Astrocyte of the cerebellum (primary cell): ENCODE data around the gene TCHP.

Source experiments
- DNase-seq: peaks from one replicate; pipeline ENCODE4 v3.0.0-alpha.2; 2011; ENCODE audit warnings: low read depth
- H3K4me3 ChIP-seq: 2 replicates; pipeline ENCODE4 v1.5.1; 2011; ENCODE audit warnings: mild to moderate bottlenecking, low read depth, low read length, moderate library complexity
- in situ Hi-C: cut with HindIII; loops from 2 replicates; pipeline ENCODE4 v1.10.0; 2017; ENCODE audit warnings: low sequenced_read_pairs
- TF ChIP-seq, protein P1 (sequence below): IDR thresholded peaks from 2 replicates; pipeline ENCODE4 v1.5.1; 2012; ENCODE audit warnings: low read length, low read depth, moderate library complexity, mild to moderate bottlenecking; ENCODE audit errors: missing control alignments

Gene TCHP

DNA sequence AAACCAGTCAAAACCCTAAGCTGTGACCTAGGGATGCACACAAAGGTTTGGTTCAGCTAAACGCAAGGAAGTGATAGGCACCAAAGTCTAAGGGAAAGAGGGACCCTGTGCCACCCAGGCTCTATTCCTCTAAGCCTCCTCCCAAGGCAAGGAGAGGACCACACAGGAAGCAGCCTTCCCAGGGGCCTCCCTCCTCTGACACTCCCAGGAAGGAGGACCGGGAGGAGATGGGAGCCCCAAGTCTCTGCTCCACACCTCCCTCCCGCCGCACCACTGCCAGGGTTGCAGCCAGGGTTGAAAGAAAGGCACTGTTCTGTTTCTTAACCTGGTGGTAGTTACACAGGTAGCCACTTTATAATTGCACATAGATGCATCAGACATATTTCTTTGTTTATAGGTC lies 21.9 kb downstream of the TCHP start:
- no peak for DNase-seq
- TF ChIP-seq, protein P1, sequence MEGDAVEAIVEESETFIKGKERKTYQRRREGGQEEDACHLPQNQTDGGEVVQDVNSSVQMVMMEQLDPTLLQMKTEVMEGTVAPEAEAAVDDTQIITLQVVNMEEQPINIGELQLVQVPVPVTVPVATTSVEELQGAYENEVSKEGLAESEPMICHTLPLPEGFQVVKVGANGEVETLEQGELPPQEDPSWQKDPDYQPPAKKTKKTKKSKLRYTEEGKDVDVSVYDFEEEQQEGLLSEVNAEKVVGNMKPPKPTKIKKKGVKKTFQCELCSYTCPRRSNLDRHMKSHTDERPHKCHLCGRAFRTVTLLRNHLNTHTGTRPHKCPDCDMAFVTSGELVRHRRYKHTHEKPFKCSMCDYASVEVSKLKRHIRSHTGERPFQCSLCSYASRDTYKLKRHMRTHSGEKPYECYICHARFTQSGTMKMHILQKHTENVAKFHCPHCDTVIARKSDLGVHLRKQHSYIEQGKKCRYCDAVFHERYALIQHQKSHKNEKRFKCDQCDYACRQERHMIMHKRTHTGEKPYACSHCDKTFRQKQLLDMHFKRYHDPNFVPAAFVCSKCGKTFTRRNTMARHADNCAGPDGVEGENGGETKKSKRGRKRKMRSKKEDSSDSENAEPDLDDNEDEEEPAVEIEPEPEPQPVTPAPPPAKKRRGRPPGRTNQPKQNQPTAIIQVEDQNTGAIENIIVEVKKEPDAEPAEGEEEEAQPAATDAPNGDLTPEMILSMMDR: no peak
- in situ Hi-C loops: no loop called here
- H3K4me3 ChIP-seq: no peak overlapping the region

DNA sequence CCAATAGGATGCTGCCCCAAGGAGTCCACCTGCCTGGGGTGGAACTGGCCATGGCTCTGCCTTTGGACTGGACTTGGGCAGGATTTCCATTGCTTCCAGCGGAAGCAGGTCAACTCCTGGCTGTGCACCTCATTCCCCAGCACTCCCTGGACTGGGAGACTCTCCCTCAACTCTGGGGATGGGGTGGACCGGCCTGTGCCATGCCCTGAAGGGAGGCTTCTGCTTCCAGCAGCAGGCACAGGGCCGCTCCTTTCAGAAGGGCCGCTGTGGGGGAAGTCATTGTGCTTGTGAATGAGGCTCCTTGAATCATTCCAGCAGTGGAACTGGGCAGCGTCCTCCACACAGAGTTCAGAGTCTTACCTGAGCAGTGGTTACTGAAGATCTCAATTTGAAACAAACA lies 23.0 kb downstream of the TCHP start:
- no peak overlapping the region for H3K4me3 ChIP-seq
- TF ChIP-seq, protein P1: no peak
- in situ Hi-C loops: no loop called here
- DNase-seq: no peak

DNA sequence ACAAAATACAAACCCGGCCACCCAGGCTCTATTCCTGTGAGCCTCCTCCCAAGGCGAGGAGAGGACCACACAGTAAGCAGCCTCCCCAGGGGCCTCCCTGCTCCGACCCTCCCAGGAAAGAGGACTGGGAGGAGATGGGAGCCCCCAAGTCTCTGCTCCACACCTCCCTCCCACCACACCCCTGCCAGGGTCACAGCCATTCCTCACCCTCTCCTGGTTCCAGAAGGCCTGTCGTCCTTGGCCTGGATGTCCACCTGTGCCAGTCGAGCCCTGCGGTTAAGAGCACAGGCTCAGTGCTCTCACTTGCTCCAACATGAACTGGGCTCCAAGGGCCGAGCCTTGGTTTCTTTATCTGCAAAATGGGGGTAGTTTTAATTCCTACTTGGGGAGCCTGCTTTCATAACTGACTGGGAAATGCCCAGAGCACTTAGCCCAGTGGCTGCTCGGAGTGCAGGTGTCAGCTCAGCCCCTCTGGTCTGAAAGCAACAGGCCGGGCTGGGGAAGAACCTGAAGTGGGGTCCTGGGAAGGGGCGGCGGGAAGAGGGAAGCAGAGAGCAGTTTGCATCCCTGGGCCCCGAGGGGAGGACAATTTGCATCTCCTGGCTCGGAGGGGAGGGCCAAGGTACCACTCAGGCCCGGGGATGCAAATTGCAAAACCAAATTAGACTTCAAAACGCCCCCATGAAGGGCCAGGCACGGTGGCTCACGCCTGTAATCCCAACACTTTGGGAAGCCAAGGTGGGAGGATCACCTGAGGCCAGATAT lies 23.6 kb downstream of the TCHP start:
- TF ChIP-seq, protein P1: no peak
- in situ Hi-C loops: no loop called here
- no peak overlapping the region for H3K4me3 ChIP-seq
- no peak for DNase-seq

DNA sequence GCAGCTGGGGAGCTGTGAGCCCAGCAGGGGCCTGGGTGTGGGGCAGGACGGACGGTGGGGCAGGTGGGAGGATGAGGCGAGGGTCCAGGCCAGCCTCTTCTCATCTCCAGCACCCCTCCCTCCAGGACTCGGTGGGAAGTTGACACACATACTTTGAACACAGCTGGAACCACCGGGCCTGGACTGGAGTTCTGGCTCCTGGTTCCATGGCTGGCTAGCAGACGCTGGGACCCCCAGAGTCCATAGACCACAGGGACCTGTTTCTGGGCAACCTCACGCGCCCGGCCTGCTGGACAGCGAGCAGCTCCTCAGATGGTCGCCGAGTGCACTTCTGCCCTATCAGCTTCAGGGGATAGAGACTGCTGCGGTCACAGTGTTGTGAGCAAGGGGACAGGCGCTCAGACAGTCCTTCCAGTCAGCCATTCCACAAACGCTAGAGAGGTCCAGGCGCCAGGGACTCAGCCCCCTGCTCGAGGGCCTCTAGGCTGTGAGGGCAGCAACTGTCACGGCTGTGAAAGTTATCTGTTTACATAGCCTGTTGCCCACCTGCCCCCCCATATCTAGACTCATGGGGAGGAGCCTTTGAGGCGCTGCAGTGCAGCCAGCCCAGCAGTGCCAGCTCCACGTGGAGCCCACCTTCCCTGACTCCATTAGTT lies 25.2 kb downstream of the TCHP start:
- H3K4me3 ChIP-seq: no peak overlapping the region
- no peak for DNase-seq
- TF ChIP-seq, protein P1: no peak
- in situ Hi-C loops: no loop called here

DNA sequence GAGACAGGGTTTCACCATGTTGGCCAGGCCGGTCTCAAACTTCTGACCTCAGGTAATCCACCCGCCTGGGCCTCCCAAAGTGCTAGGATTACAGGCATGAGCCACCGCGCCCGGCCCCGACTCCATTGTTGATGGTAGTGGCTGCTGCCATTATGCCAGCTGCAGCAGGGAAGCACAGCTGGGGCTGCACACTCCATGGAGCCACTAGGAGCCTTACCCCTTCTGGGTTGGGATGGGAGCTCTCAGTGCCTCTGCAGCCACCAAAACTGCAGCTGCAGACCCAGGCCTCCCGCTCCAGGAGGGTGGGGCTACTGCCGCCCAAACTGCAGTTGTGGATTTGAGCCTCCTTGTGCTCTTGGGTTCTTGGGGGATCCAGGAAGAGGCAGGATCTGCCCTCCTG lies 25.9 kb downstream of the TCHP start:
- TF ChIP-seq, protein P1: no peak
- in situ Hi-C loops: no loop called here
- DNase-seq: no peak
- no peak overlapping the region for H3K4me3 ChIP-seq

DNA sequence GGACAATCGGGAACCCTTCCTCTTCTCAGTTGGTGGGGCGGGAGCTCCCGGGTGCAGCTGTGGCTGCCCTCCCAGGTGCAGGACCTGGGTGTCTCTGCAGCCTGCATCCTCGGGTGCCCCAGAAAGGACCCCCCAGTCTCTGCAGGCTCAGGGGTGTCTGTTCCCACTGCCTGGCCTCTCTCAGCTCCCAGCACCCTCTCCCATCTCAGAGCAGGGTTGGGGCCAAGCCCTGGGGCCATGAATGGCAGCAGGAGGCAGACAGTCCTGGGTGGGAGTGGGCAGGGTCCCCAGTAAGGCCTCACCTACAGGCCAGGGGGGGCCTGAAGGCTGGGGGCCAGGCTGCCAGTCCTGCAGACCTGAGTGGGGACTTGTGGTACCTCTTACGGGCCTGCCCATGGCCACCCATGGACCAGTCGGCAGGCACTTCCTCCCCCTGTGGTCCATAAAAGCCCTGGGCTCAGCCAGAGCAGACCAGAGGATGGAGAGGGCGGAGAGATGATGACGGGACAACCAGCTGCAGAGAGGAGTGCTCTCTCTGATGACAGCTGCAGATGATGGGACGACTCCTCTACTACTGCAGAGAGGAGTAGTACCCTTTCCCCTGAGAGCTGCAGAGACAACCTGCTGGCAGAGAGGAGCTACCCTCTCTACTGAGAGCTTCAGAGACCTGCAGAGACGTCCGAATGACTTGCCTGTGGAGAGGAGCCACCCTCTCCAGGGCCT lies 26.6 kb downstream of the TCHP start:
- TF ChIP-seq, protein P1: no peak
- in situ Hi-C loops: no loop called here
- DNase-seq: no peak
- H3K4me3 ChIP-seq: no peak overlapping the region
